ENCODE results near the gene MAN1C1.
A peak's percentile ranks its signal among the peaks of the same experiment; 100 is the strongest.

MAN1C1 gene

DNA sequence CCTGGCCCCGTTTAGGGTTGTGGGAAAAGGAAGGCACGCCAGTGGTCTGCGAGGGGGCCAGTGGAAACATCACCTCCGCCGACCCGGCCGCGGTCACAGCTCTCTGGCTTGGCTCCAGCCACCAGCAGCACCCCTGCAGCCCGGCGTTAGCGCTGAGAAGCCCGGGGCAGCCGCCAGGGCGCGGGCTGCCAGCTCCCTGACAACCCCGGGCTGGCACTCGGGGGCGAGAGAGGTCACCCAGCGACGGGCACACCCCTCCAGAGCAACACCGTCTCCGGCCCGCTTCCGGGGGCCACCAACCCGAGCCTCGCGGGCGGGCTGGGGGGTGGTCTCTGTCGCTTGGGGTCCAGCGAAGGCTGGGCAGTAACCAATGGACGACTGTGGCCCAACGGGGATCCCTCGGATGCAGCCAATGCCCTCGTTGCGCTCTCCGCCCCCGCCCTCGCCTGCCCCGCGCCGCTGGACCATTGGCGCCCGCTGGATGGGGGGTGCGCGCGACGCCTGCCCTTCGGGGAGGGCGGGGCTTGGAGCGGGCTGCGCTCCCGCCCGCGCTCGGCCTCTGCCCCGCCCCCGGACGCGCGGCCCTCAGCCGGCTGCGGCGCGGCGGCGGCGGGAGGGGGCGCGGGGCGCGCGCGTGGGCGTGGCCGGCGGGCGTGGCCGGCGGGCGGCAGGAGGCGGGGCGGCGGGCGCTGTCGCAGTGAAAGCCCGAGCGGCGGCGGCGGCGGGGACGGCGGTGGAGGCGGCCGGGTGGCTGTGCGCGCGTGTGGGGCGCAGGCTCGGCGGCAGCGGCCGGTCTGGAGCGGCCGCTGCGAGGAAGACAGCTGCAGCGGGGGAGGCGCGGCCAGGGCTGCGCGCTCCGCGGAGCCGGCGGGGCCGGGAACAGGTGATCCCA, at the start of gene MAN1C1:
MAN1C1 (plus strand) TSS at position 697 of the 892 bp plus-strand sequence. CDS start 1,007 bp downstream, outside the sequence.
- peak; percentile 26 to 55 for DNase-seq

DNA sequence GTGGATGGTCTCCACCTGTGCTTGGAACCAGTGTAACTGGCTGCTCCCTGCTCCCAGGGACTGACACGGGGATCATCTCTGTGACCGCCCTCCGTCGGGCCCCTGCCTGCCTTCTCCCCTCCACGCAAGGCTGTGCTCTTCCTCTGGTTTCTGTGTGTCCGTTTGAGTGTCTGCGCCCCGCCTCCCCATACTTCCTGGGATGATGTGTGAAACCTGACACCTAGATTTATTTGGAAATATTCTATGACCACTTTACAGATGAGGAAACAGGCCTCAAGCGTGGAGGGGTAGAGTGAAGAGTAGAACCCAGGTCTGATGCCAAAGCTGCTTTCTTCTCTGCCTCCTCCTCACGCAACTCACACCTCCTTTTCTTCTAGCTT, 48.9 kb upstream of the MAN1C1 start:
- DNase-seq, result no peak

DNA sequence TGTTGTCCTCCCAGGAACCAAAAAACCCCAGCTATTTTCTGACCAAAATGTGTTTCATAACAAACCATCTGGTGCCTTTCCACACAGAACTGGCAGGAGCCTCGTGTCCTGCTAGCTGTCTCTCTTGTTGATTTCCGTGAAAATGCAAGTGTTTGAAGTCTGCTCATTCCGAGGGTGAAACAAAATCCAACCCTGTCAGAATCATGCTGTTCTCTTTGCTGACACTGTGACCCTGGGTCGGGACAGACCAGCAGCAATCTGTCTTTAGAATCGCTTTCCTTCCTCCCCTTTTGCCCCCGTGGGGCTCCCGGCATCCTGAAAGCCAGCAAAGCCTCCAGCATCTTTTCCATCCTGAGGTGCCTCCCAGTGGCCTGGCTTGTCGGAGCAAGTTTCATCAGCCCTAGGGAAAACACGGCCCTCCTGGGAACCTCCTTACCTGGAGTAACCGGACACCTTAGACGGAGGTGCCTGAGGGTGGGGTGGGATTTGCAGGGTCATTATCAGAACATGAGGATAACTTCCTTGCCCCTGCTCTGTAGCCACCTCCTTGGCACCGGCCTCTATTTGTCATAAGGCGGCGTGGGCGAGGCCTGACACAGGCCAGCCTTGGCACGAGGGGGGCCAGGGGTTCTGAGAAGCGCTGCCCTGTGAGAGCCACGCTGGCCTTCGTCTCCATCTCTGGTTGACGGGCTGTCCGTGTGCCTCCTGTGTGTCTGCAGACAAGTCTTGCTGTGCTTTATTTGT, 48.3 kb upstream of the MAN1C1 start:
- peak; percentile 69 to 93 for DNase-seq

DNA sequence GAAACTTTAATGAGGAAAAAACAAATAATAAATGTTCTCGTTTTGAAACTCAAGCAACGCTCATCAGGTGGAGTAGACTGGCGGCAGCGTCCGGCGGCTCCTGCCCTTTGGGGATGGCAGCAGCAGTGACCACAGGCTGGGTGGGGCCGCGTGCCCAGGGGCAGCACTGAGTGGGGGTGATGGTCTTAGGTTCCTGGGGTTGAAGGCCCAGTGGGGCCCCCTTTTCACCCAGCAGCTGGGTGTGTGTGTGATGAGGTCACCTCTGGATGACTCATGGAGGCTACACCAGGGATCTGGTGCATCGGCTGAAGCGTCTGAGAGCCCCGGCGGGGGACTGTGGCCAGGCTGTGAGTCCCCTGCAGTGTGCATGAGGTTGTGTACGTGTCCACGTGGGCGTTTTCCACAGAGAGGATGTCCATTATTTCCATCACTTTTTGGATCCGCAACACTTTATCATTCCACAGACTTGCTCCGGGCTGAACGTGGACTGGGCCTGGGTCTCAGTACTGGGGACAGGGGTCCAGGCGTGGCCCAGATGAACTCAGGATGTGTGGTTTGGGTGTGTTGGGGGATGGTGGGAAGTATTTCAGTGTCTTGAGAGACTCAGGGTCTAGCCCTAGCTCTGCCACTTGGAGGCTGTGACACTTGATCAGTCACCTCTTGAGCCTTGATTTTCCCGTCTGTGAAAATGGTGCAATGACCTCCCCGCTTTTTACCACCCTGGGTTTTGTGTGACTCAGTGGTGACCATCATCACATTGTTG, 47.6 kb upstream of the MAN1C1 start:
- no peak for DNase-seq

DNA sequence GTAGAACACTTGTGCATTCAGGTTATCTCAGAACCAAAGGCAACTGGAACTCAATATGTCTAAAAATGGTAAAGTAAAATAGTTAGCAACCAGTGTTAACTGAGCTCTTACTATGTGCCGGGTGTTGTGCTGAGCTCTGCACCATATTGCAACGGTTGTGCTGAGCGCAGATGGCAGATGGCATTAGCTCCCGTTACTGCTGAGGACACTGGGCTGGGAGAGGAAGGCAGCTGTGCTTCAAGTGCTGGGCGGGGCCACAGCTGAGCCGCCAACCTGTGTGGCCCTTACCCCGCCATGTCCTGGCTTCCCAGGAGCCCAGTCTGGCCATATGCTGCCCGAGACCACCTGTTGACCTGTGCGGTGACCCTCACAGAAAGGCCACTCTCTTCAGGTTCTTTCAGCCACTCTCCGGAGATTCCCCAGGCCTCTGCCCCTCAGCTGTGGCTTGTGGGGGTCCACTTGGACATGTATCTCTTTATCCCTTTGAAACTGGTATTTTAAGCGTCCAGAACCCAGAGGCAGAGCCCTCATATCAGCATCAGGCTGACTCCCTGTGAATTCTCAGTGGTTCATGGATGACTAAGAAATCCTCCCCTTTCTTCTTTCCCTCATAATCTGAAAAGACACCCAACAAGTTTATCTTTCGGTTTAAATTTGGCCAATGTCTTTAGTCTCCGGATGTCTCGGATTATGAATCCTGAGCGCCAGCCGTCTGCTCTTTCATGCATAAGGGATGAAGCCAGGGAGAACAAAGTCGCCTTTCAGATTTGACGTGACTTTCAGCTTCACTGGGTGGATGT, 46.8 kb upstream of the MAN1C1 start:
- DNase-seq, result no peak

DNA sequence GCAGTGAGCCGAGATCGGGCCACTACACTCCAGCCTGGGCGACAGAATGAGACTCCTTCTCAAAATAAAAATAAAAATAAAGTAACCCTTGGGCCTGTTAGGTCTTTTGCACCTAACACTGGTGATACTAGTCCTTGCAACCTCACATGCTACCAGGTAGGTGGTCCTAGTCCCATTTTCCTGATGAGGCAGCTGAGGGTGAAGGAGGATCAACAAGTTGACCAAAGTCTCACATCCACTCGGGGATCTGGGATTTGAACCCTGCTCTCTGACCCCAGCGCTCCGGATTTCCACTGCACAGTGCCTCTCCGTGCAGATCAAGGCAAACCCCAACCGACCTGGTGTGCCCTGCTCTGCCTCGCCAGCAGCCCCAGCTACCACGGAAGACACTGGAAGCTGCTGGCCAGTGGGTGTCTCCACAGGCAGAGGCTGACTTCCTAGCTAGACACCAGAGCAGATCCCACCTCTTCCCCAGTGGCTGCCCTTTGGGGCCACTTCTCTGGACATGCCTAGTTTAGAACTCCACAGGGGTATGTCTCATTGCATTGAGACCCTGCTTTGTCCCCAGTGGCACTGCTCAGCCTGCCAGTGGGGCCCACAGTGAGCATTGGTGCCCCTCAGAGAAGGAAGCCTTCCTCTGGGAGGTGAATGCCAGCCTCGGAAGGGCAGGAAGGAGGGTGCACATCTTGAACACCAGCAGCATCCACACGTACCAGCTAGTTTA, 45.6 kb upstream of the MAN1C1 start:
- DNase-seq, result no peak

DNA sequence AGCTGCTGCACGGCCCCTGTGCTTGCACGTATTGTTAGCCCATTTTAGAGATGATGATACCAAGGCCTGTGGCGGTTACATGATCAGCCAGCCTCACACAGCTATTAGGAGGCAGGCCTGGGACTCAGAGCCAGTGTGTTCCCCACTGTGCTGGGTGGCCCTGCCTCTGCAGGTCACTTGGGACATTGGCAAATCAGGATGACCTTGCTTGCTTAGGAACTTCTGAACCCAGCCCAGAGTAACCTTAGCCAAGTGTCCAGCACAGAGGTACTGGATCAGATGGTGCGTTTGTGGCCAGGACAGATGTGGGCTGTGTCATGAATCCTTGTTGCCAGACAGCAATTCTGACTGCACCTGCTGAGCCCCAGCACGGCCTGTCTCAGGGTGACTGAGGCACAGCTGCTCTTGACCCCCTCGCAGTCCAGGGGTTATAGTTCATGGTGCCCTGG, 45.0 kb upstream of the MAN1C1 start:
- DNase-seq, result no peak

DNA sequence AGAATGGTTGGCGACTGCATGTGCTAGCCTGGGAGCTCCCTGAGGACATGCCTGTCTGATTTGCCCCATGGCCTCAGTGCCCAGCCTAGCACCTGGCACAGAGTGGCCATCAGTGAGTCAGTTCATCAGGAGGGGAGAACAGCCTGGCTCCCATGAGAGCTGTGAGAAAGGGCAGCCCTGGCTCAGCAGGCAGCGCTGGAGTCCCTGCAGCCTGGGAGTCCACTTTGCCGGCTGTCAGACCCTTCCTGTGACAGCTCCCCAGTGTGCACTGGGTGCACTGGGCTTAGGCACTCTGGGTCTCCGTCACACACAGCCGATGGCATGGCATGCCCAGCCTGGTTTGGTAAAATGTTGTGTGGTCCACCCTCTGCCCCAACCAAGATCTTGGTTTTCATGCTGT, 44.5 kb upstream of the MAN1C1 start:
- no peak for DNase-seq

DNA sequence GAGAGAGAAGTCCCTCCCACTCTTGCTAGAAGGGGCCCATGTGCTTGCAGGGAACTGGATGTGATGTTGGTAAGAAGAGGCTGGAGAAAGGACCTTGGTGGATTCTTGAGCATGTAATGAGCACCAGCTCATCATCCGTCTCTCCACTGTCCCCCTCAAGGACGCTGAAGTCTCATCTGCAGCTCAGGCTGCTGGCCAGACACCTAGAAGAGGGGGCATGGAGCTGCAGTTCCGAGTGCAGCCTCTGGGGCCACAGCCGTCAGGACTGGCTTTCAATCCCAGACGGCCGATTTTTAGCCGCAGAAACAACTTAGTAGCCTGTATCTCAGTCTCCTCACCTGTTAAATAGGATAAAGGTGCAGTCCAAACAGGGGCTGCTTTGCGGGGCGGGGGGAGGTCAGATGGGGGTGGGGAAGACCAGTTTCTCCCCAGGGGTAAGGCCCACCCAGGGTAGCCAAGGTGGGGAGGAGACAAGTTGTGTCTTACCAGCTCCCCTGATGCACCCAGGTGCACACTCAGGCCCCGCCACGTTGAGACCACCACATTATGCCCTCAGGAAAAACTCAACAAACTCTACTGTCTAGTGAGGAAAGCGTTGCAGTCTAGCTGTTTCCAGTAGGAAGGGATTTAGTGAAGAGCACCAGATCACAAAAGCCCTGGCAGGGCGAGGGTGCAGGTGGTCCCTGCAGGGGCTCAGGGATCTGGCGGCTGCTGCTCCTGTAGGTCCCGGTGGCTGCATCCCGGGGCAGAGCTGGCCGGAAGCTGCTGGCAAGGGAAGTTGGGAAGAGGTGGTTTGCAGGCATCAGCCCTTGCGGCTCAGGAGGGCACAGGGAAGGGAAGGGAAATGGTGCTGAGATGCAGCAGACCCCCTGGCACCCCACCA, 43.6 kb upstream of the MAN1C1 start:
- DNase-seq, result no peak

DNA sequence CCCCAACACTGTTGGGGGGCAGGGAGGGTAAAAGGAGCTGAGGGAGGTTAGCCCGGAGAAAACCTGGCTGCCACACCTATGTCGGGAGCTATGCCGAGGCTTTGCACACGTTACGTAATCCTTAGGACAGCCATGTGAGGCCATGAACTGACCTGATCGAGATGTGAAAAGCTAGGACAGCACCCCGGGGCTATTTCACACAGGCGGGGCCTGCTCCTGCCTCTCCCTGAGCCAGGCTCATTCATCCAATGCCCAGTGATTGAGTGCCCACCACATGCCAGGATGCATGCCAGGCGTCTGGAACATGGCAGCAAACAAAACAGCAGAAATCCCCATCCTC, 43.0 kb upstream of the MAN1C1 start:
- no peak for DNase-seq

DNA sequence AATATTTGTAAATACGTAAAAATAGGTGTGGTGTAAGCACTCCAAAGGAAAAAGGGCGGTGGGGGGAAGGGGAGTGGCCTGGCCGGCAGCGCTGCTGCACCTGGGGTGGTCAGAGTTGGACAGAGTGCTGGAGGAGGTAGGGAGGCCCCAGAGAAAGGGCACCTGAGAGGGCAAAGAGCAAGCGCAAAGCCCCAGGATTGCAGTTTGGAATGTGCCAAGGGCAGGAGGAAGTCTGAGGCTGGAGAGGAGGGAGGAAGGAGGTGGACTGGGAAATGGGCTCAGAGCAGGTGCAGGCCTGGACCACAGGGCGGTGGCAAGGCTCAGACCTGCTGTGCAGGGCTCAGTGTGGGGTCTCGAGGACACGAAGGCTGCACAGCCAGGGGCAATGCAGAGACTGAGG, 42.6 kb upstream of the MAN1C1 start:
- DNase-seq, result no peak

DNA sequence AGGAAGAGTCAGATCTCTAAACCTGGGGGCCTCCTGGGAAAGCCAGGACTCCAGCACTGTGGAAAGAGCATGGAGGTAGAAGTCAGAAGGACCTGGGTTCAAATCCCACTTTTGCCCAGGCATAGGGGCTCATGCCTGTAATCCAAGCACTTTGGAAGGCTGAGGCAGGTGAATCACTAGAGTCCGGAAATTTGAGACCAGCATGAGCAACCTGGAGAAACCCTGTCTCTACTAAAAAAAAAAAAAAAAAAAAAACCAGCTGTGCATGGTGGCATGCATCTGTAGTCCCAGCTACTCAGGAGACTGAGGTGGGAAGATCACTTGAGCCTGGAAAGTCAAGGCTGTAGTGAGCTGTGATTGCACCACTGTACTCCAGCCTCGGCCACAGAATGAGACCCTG, 41.4 kb upstream of the MAN1C1 start:
- no peak for DNase-seq

DNA sequence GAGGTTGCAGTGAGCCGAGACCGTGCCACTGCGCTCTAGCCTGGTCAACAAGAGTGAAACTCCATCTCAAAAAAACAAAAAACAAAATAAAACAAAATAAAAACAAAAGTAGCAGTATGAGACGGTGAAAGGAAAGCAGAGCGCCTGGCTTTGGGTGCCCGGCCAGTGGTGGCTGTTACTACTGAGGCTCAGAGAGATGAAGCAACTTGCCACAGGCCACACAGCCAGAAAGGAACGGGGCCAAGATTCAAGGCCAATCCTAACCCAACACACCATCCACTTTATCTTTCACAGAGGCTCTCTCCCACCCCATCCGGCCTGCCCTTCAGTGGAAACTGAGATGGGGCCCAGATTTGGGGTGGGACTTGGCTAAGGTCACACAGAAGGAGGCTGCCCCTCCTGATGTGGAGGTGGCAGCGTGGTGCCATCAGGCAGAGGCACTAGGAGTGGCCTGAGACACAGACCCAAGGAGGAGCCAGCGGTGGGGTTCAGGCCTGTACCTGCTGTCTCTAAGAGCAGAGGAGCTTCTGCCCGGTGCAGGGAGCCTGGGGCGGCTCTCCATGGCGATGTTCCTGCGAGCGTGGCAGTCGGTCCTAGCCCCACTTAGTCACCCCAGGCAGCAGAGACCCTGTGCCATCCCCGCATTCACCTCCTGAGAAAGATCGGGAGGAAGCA, 40.0 kb upstream of the MAN1C1 start:
- no peak for DNase-seq

DNA sequence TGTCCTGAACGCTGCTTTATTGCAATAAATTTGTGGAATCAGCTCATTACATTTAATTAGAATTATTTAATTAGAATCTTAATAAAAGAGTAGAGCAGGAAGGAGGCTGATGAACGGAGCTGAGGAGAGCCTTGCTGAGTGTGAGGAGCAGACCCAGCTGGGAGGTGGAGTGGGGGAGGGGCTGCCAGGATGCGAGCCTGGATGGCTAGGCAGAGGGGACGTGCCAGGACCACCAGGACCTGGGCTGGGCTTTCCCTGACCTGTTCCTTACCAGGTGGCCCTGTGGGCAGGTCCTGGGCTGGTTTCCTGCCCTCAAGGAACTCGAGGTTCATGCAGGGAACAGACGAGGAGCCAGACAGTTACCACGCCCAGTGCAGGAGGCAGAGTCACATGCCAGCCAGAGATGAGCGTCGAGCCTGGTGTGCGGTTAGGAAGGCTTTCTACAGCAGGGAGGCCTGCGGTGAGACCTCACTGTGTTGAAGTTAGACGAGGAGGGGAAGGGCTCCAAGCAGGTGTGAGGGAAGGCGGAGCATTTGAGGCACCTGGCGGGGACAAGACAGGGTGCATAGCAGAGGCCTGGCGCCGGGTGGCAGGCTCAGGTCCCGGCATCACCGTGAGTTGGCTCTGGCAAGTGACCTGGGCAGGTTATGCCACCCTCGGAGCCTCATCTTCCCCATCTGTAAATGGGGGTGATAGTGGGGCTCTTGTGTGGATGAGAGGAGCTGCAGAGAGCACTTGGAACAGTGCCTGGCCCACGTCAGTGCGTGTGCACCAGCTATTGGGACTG, 39.3 kb upstream of the MAN1C1 start:
- DNase-seq, result no peak

DNA sequence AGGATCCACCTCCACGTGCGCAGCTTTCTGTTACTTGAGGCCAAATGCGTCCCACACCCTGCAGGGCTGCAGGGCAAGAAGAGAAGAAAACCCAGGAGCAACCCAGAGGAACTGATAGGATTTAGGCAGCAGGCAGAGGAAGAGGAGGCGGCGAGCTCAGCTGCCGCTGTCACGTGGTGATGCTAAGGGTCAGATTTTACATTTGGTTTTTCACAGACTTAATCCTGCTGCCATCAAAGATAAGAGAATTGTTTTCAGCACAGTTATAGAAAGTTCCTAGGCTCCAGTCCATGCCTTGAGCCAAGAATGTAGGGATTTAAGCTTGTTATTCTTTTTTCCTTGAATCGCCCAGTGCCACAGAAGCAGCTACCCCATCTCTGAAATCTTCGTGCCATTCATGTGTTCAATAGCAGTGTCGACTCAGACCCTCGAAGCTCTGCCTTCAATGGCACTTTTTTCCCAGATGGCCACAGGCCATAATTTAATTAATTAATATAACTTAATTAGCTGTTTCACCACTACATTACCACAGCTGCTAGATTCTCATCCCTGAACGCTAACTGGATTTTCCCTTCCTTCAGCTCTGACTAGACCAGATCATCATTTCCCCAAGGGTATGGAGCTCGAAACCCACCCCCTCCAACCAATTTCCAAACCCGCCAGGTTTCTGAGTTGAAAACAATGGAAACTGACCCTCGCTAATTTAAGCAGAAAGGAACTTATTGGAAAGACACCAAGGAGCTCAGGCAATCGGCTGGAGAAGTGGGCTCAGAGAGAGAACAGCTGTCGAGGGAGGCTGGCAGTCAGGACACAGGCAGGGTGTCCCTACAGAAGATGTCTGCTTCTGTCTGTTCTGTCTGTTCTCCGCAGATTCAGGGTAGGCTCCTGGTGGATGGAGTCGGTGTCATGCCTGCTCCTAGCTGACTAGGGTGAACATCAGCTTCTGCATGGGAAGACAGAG, 37.0 kb upstream of the MAN1C1 start:
- no peak for DNase-seq

DNA sequence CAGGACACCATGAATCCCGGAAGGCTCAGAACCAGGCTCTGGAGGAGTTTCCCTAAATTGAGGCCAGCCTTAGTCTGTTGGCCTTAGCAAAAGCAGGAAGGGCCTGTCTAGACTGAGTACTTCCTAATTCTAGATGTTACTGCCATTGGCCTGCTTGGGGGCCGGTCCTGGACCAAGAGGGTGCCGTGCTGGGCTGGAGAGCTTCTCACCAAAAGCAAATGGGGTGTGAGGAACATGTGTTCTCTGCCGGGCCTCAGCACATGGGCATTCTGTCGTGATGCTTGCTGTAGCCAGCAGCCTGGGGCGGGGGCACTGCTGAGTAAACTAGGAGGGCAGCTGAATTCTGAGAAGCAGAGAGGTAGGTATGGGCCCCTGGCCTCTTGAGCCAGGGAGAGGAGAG, 35.7 kb upstream of the MAN1C1 start:
- DNase-seq, result no peak

DNA sequence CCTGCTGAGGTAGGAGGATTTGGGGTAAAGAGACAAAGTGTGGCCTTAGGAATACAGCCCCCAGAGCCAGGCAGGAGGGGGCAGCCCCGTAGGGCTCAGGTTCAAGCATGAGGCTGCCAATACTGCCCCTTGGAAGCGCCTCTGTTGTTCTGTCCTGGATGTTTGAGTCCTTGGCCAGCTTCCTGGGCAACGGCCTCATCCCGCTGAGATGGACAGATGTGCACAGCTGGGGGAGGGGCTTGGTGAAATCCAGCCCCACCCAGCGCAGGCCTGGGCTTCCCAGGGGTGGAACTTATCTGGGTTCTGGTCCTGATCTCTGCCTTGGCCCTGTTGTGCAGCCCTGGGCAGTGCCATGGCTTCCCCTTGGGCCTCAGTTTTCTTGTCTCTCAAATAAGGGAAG, 34.8 kb upstream of the MAN1C1 start:
- DNase-seq, result no peak

Data from cerebellar nuclear complex (tissue), 1 donor.